CD4-positive, CD25-positive, alpha-beta regulatory T cell (primary cell): ENCODE measurements around the gene SPACA5B. TPM values are rescaled to one million over a fixed set of nuclear protein-coding genes. Genes with fewer than 3 reads are reported as not detected.
"Not testable (repeated sequence)": the region's sequence is repeated elsewhere in the genome, so short reads cannot be mapped to it uniquely, and the experiment has no call there.

Experiments
- ATAC-seq, 2 donors: fragments of 150-1000 bp; cut with Tn5 transposase; one replicate each; pipeline ENCODE4 v1.10.0; 2021; ENCODE audit warnings: low read depth in 2 of 2, moderate number of reproducible peaks in 2 of 2, moderate library complexity in 1 of 2
- DNase-seq, 3 donors: peaks; one replicate each; pipeline versions ENCODE4 v3.0.0 to v3.0.0-alpha.2; 2012 to 2022; ENCODE audit warnings: mixed read lengths in 1 of 3
- H3K27ac ChIP-seq: one replicate; pipeline ENCODE4 v1.7.0; 2013; ENCODE audit warnings: mild to moderate bottlenecking, low read length; ENCODE audit not compliant: insufficient read depth, poor library complexity, severe bottlenecking
- H3K27me3 ChIP-seq: one replicate; pipeline ENCODE4 v1.7.0; 2013; ENCODE audit warnings: low read length; ENCODE audit not compliant: control insufficient read depth, insufficient read depth
- H3K36me3 ChIP-seq: one replicate; pipeline ENCODE4 v1.7.0; 2013; ENCODE audit warnings: mild to moderate bottlenecking, low read length, moderate library complexity; ENCODE audit not compliant: control insufficient read depth, insufficient read depth
- H3K4me1 ChIP-seq: 2 replicates; pipeline ENCODE4 v1.7.0; 2013; ENCODE audit warnings: mild to moderate bottlenecking, low read length; ENCODE audit not compliant: insufficient read depth, control insufficient read depth, poor library complexity, severe bottlenecking
- H3K4me3 ChIP-seq: one replicate; pipeline ENCODE4 v1.7.0; 2013; ENCODE audit warnings: low read depth, mild to moderate bottlenecking, low read length, moderate library complexity
- H3K9me3 ChIP-seq, 2 experiments: 1 replicate in 1 of 2; 2 replicates in 1 of 2; pipeline ENCODE4 v1.7.0; 2013; ENCODE audit warnings: low read length in 2 of 2, mild to moderate bottlenecking in 1 of 2, moderate library complexity in 1 of 2; ENCODE audit not compliant: control insufficient read depth in 2 of 2
- H3K27ac Mint-ChIP-seq, 3 donors: one replicate each; pipeline ENCODE4 v1.8.0; 2020 to 2022; ENCODE audit warnings: mild to moderate bottlenecking in 3 of 3, mixed read lengths in 3 of 3, moderate library complexity in 2 of 3
- H3K27me3 Mint-ChIP-seq: one replicate; pipeline ENCODE4 v1.8.0; 2022; ENCODE audit warnings: mild to moderate bottlenecking, mixed read lengths
- H3K36me3 Mint-ChIP-seq: one replicate; pipeline ENCODE4 v1.8.0; 2020; ENCODE audit warnings: mixed read lengths
- H3K4me1 Mint-ChIP-seq, 4 donors: one replicate each; pipeline ENCODE4 v1.8.0; 2020 to 2022; ENCODE audit warnings: mixed read lengths in 4 of 4, mild to moderate bottlenecking in 1 of 4
- H3K4me3 Mint-ChIP-seq, 4 donors: one replicate each; pipeline ENCODE4 v1.8.0; 2020 to 2022; ENCODE audit warnings: mild to moderate bottlenecking in 4 of 4, mixed read lengths in 4 of 4, moderate library complexity in 3 of 4
- H3K9me3 Mint-ChIP-seq, 7 donors: one replicate each; pipeline ENCODE4 v1.8.0; 2020 to 2022; ENCODE audit warnings: mixed read lengths in 7 of 7, mild to moderate bottlenecking in 3 of 7, moderate library complexity in 2 of 7
- polyA plus RNA-seq, 4 donors: library from polyadenylated mRNA; unstranded; fragments of 300-500 nt; fragmentation: Illumina TruSeq; gene quantifications; one replicate each; pipeline ENCODE4 v1.2.3, GENCODE V29; 2021
- total RNA-seq: library from RNA; stranded (reverse); gene quantifications from one replicate; pipeline ENCODE4 v1.2.3, GENCODE V29; 2022

Gene SPACA5B
- total RNA-seq: not detected
- not detected for polyA plus RNA-seq

DNA sequence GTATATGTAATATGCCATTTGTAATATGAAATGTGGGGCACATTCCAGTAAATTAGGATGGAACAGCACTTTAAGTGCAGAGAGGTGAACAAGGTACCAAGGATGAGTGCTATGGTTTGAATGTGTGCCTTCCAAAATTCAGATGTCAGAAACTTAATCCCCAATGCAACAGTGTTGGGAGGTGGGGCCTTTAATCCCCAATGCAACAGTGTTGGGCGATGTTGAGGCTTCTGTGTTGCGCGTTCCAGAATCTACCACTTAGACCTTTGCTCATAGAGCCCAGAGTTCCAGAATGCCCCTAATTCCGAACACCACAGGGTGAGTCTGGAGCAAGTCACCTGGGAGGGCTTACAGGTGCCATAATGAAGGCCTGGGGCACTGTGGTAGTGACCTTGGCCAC is at the start of gene SPACA5B:
SPACA5B (plus strand) TSS at position 301 of the 400 bp plus-strand sequence; CDS start at position 363, 62 bp downstream.
- H3K36me3 ChIP-seq, DNase-seq, H3K27me3 ChIP-seq, H3K9me3 Mint-ChIP-seq, H3K27me3 Mint-ChIP-seq, H3K4me3 ChIP-seq, H3K4me3 Mint-ChIP-seq, H3K27ac Mint-ChIP-seq, H3K36me3 Mint-ChIP-seq, H3K27ac ChIP-seq, H3K4me1 ChIP-seq, ATAC-seq, H3K4me1 Mint-ChIP-seq, H3K9me3 ChIP-seq: not testable (repeated sequence)

DNA sequence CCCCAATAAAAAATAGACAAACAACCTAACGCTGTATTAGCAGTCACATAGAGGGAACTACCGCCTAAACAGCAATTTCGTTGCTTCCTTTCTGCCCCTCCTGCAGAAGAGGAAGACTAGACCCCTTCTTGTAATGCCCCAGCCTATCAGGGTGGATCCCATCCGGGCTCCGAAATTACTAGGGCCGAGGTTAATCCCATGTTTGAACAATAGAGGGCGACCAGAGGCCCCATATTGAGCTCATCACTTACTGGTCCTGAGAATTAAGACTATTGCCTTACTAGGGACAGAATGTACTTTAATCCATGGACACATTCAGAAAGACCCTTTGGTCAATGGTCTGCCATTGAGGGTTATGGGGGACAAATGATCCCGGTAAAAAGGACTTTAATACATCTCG is 47.2 kb upstream of the SPACA5B start:
- Mint-ChIP-seq H3K36me3 (no peaks in the 10 kb centered on the region), H3K4me3 (no peak overlapping the region), H3K27me3 (peaks cover 4% of the 10 kb centered on the region), H3K4me1 (no peaks in the 10 kb centered on the region), H3K27ac (no peak overlapping the region), H3K9me3 (no peaks in the 10 kb centered on the region)
- Histone ChIP-seq H3K9me3 (no peaks in the 10 kb centered on the region), H3K4me1 (no peaks in the 10 kb centered on the region), H3K36me3 (no peaks in the 10 kb centered on the region), H3K4me3 (no peak overlapping the region), H3K27me3 (no peaks in the 10 kb centered on the region), H3K27ac (no peak overlapping the region)
- ATAC-seq (peak in 1 of 2 donors; percentile 64), DNase-seq (peak; percentile 1 to 54 (median 29))

DNA sequence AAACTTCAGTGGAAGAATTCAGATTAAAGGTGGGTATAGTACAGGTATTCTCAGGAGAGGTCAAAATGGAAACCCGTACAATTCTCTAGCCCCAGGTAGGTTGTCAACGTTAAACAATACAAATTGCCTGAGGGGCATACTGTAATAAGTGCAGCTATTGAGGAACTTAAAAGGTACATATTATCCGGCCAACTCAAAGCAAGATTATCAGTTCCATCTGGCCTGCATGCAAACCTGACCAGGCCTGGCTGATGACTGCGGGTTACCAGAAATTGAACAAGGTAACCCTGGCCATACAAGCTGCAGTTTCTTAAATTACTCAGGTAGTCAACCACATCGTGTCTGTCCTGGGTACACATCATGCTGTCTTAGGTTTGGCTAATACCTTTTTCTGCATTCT is 46.7 kb upstream of the SPACA5B start:
- no peak overlapping the region for H3K4me3 ChIP-seq
- no peak overlapping the region for H3K27ac ChIP-seq
- H3K9me3 ChIP-seq: no peaks in the 10 kb centered on the region
- Mint-ChIP-seq H3K4me3 (no peak overlapping the region), H3K36me3 (no peaks in the 10 kb centered on the region), H3K9me3 (no peaks in the 10 kb centered on the region), H3K27me3 (peaks cover 5% of the 10 kb centered on the region), H3K27ac (no peak overlapping the region), H3K4me1 (no peaks in the 10 kb centered on the region)
- no peaks in the 10 kb centered on the region for H3K27me3 ChIP-seq
- H3K4me1 ChIP-seq: no peaks in the 10 kb centered on the region
- DNase-seq (no peak), ATAC-seq (no peak)
- no peaks in the 10 kb centered on the region for H3K36me3 ChIP-seq

DNA sequence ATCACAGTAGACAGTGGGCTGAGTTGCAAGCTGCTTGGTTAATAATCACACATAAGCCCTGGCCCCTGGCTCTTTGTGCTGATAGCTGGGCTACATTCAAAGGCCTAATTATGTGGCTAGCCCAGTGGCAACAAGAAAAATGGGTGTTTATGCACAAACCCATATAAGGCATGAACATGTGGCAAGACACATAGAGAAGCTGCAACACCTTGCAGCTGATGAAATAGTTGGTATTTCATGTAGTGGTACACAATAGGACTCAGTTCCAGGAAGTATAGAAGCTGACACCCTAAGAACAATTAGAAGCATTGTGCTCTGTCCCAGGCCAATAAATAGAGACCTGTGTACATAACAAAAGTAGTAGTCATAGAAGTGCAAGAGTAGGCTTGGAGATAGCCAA is 44.3 kb upstream of the SPACA5B start:
- Mint-ChIP-seq H3K27me3 (peaks cover 8% of the 10 kb centered on the region), H3K36me3 (no peaks in the 10 kb centered on the region), H3K4me1 (no peaks in the 10 kb centered on the region), H3K9me3 (no peaks in the 10 kb centered on the region), H3K27ac (no peak overlapping the region), H3K4me3 (no peak overlapping the region)
- no peaks in the 10 kb centered on the region for H3K9me3 ChIP-seq
- no peaks in the 10 kb centered on the region for H3K36me3 ChIP-seq
- H3K4me3 ChIP-seq: no peak overlapping the region
- ATAC-seq: no peak
- no peaks in the 10 kb centered on the region for H3K27me3 ChIP-seq
- no peak overlapping the region for H3K27ac ChIP-seq
- no peak for DNase-seq
- H3K4me1 ChIP-seq: no peaks in the 10 kb centered on the region

DNA sequence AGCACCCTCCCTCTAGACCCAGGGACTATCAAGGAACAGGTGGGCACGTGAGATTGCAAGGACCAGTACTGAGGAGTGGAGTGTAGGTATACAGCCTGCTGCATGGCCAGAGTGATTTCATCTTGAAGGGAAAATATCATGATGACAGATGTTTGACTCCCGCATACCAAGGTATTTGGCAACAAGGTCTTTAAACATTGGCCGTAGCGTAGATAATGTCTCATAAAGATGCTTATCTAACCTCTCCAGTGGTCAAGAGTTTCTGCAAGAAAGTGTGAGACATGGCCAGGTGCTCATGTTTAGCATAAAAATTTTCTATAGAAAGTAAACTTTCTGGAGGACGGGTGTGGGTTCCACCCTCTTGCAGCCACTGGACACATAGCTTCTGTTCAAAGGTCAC is 40.3 kb upstream of the SPACA5B start:
- H3K4me1 ChIP-seq: no peaks in the 10 kb centered on the region
- no peaks in the 10 kb centered on the region for H3K36me3 ChIP-seq
- DNase-seq: no peak
- Mint-ChIP-seq H3K4me3 (no peak overlapping the region), H3K27me3 (peaks cover 5% of the 10 kb centered on the region), H3K4me1 (no peaks in the 10 kb centered on the region), H3K27ac (no peak overlapping the region), H3K9me3 (no peaks in the 10 kb centered on the region), H3K36me3 (no peaks in the 10 kb centered on the region)
- no peak overlapping the region for H3K4me3 ChIP-seq
- no peak overlapping the region for H3K27ac ChIP-seq
- H3K27me3 ChIP-seq: no peaks in the 10 kb centered on the region
- ATAC-seq: no peak
- H3K9me3 ChIP-seq: no peaks in the 10 kb centered on the region

DNA sequence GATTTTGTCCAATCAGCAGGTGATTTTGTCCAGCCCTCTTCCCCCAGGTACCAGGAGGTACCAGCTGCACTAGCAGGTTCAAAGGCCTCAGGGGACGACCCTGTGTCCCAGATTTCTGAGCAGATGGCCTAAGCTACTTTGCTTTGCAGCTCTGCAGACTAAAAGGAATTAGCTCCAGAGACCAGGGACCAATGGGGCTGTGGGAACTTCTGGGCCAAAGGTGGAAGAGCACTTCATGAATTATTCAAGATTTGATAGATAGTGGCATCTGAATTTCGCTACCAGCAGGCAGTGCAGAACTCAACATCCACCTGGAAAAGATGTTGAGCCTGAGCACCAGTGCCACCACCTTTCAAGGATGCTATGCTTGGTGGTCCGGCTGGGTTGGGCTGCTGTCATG is 37.9 kb upstream of the SPACA5B start:
- H3K36me3 ChIP-seq, H3K4me3 ChIP-seq, H3K27me3 ChIP-seq, DNase-seq, H3K27ac ChIP-seq, H3K4me3 Mint-ChIP-seq, ATAC-seq, H3K4me1 ChIP-seq, H3K9me3 ChIP-seq, H3K36me3 Mint-ChIP-seq, H3K4me1 Mint-ChIP-seq, H3K27ac Mint-ChIP-seq, H3K9me3 Mint-ChIP-seq, H3K27me3 Mint-ChIP-seq: not testable (repeated sequence)

DNA sequence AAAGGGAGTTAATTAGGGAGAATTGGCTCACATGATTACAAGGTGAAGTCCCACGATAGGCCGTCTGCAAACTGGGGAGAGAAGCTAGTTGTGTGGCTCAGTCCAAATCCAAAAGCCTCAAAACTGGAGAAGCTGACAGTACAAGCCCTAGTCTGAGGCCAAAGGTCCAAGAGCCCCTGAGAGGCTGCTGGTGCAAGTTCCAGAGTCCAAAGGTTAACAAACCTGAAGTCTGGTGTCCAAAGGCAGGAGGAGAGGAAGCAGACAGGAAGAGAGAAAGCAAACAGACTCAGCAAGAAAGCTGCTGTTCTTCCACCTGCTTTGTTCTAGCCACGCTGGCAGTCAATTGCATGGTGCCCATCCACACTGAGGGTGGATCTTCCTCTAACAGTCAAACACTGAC is 29.0 kb upstream of the SPACA5B start:
- Mint-ChIP-seq H3K4me1 (no peaks in the 10 kb centered on the region), H3K36me3 (no peaks in the 10 kb centered on the region), H3K27me3 (no peaks in the 10 kb centered on the region), H3K4me3 (no peak overlapping the region), H3K27ac (no peak overlapping the region), H3K9me3 (peaks cover 0 to 2% (median 0%) of the 10 kb centered on the region in 7 donors)
- ATAC-seq (no peak), DNase-seq (no peak)
- Histone ChIP-seq H3K4me1 (no peaks in the 10 kb centered on the region), H3K36me3 (no peaks in the 10 kb centered on the region), H3K9me3 (no peaks in the 10 kb centered on the region), H3K27ac (no peak overlapping the region), H3K4me3 (no peak overlapping the region), H3K27me3 (no peaks in the 10 kb centered on the region)

DNA sequence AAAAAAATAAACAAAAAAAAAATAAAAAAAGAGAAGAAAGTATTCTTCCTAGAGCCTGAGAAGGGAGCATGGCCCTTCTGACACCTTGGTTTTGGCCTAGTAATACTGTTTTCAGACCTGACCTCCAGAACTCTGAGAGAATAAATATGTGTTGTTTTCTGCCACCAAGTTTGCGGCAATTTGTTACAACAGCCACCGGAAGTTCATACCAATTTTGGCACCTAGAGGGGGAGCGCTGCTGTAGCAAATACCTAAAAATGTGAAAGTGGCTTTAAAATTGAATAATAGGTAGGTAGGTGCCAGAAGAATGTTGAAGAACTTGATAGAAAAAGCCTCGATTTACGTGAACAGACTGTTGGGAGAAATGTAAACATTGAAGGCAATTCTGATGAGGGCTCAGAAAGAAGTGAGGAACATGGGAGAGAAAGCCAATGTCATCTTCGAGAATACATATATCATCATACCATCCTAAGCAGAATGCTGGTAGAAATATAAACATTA is 27.5 kb upstream of the SPACA5B start:
- Histone ChIP-seq H3K4me1 (no peaks in the 10 kb centered on the region), H3K27ac (no peak overlapping the region), H3K4me3 (no peak overlapping the region), H3K27me3 (no peaks in the 10 kb centered on the region), H3K9me3 (no peaks in the 10 kb centered on the region), H3K36me3 (no peaks in the 10 kb centered on the region)
- Mint-ChIP-seq H3K36me3 (no peaks in the 10 kb centered on the region), H3K27me3 (no peaks in the 10 kb centered on the region), H3K4me3 (no peak overlapping the region), H3K27ac (no peak overlapping the region), H3K4me1 (no peaks in the 10 kb centered on the region), H3K9me3 (peaks cover 0 to 2% (median 0%) of the 10 kb centered on the region in 7 donors)
- DNase-seq (no peak), ATAC-seq (no peak)
